Activated naive CD8-positive, alpha-beta T cell treated with anti-CD3 and anti-CD28 coated beads, Interleukin-2, amount 10 ng/mL, durations not matched to agents 7 days and 5 days (primary cell): ENCODE data around the gene POLN. TPM values are rescaled to one million over a fixed set of nuclear protein-coding genes. Genes with fewer than 3 reads are reported as not detected.
A peak's percentile ranks its signal among the peaks of the same experiment; 100 is the strongest.
"Not testable (repeated sequence)": the region's sequence is repeated elsewhere in the genome, so short reads cannot be mapped to it uniquely, and the experiment has no call there.

Experiments
- ATAC-seq: fragments of 150-1000 bp; cut with Tn5 transposase; one replicate; pipeline ENCODE4 v1.10.0; 2021; ENCODE audit warnings: low read depth, moderate library complexity
- POLR2A ChIA-PET: fragments of 350-600 bp; sonication (Branson Sonifier 250); formaldehyde crosslinking; loops from one replicate; lab custom pipeline; 2021; ENCODE audit warnings: antibody characterized with exemption; lab: Charles Lee
- DNase-seq: peaks from one replicate; pipeline ENCODE4 v3.0.0; 2021
- H3K27ac Mint-ChIP-seq: one replicate; pipeline ENCODE4 v1.8.0; 2022; ENCODE audit warnings: mild to moderate bottlenecking, mixed read lengths
- H3K27me3 Mint-ChIP-seq: one replicate; pipeline ENCODE4 v1.8.0; 2022; ENCODE audit warnings: mild to moderate bottlenecking, moderate library complexity, mixed read lengths
- H3K36me3 Mint-ChIP-seq: one replicate; pipeline ENCODE4 v1.8.0; 2021; ENCODE audit warnings: mild to moderate bottlenecking, mixed read lengths
- H3K4me1 Mint-ChIP-seq: one replicate; pipeline ENCODE4 v1.8.0; 2021; ENCODE audit warnings: mixed read lengths
- H3K4me3 Mint-ChIP-seq: one replicate; pipeline ENCODE4 v1.8.0; 2022; ENCODE audit warnings: mild to moderate bottlenecking, moderate library complexity, mixed read lengths
- H3K9me3 Mint-ChIP-seq: one replicate; pipeline ENCODE4 v1.8.0; 2021; ENCODE audit warnings: mixed read lengths
- total RNA-seq, 2 experiments: library from RNA; stranded (reverse); gene quantifications; one replicate each; pipeline ENCODE4 v1.2.3, GENCODE V29; 2021

POLN gene
- total RNA-seq, 2 experiments from 2014 or later = 2.4 to 3.2 TPM

DNA sequence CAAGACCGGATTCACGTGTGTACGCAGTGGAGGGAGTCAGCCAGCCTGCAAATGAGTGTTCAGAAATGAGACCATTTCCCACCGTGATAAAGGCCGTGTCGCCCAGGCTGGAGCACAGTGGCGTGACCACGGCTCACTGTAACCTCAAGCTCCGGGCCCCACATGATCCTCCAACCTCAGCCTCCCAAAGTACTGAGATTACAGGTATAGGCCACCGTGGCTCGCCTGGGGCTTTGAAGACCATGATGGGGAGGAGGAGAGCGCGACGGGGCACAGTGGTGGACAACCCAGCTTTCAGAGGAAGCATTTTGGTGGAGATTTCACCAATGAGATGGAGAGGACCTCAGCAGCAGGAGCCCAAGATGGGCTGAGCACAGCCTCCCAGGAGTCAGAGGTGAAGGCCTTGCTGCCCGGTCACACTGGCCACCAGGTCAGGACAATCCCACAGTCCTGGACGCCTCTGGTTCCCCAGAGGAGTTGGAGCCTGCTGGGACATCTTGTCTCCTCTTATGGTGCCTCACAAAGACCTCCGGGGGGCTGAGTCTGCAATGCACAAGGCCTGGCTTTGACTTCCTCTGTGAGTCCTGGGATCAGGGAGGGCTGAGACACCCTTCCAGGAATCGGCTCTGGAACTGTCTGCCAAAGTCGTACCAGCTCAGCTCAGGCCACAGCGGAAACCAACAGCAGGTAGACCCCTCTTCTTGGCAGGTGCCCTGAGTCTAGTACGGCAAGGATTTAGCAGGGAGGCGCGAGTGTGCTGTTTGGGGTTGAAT is 42.4 kb upstream of the POLN start:
- ATAC-seq (no peak), DNase-seq (no peak)
- Mint-ChIP-seq H3K36me3 (no peaks in the 10 kb centered on the region), H3K4me3 (no peak overlapping the region), H3K4me1 (peaks cover 22% of the 10 kb centered on the region), H3K27ac (no peak overlapping the region), H3K27me3 (no peaks in the 10 kb centered on the region), H3K9me3 (peaks cover 3% of the 10 kb centered on the region)
- POLR2A ChIA-PET = interaction anchor here (0.6 kb wide), 1 partner anchor 9 kb away, joined by 3 read pairs; no protein-coding TSS in a partner anchor

DNA sequence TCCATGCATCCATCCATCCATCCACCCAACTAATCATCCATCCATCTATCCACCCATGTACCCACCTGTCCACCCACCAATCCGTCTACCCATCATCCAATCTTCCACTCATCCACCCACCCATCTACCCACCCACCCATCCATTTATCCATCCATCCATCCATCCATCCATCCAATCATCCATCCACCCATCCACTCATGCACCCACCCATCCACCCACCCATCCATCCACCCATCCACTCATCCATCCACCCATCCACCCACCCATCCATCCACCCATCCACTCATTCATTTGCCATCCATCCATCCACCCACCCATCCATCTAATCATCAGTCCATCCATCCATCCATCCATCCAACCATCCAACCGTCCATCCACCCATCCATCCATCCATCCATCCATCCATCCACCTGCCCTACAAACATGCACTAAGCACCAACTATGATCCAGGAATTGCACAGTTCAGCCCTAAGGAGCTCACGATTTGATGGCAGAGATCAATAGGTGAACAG is 41.3 kb upstream of the POLN start:
- POLR2A ChIA-PET = interaction anchor here (0.6 kb wide), 1 partner anchor 10 kb away, joined by 3 read pairs; no protein-coding TSS in a partner anchor
- H3K4me1 Mint-ChIP-seq = peaks cover 22% of the 10 kb centered on the region

DNA sequence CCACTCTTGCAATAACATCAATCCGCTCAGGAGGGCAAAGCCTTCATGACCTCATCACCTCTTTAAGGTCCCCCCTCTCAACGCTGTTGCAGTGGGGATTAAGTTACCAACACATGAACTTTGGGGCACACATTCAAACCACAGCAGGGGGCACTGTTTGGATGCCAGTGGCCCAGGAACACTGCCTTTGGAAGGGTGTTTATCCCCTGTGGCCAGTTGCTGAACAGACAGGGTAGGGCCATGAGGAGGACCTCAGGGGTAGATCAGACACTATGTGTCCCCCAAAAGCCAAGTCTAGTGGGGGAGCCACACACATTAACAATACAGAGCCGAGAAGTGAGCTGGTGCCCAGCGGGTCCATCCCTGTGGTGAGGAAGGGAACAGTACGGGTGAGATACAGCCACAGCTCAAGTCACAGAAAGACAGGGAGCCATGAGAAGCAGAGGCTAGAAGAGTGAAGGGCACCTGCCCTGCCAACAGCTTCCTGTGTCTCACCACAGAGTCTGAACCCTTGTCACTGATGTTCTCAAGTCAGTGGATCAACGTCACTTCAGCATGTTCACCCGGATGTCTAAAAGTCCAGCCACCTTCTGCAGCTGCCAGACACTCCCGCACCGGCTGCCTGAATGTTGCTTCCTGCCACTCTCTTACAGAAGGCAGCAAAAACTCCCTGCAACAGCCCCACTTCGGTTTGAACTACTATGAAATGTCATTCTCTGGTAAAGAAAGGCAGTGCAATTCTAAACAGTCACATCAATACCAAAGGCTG is 39.8 kb upstream of the POLN start:
- Mint-ChIP-seq H3K36me3 (no peaks in the 10 kb centered on the region), H3K9me3 (peaks cover 3% of the 10 kb centered on the region), H3K4me3 (peak overlapping the region; percentile 48), H3K27ac (peak overlapping the region; percentile 90), H3K27me3 (no peaks in the 10 kb centered on the region), H3K4me1 (peaks cover 22% of the 10 kb centered on the region)
- DNase-seq (peak; percentile 61), ATAC-seq (peak; percentile 97)
- POLR2A ChIA-PET = interaction anchor here (0.9 to 1.2 kb wide), 6 partner anchors 9 to 187 kb away, joined by 3 to 9 read pairs (median 4); partner anchors contain the start of genes MXD4 and RNF4

More for the DNA sequence above, 41.3 kb upstream of the POLN start:
- Mint-ChIP-seq H3K36me3 (no peaks in the 10 kb centered on the region), H3K9me3 (peaks cover 3% of the 10 kb centered on the region), H3K27me3 (no peaks in the 10 kb centered on the region), H3K27ac (no peak overlapping the region), H3K4me3 (no peak overlapping the region)
- DNase-seq (no peak), ATAC-seq (no peak)

DNA sequence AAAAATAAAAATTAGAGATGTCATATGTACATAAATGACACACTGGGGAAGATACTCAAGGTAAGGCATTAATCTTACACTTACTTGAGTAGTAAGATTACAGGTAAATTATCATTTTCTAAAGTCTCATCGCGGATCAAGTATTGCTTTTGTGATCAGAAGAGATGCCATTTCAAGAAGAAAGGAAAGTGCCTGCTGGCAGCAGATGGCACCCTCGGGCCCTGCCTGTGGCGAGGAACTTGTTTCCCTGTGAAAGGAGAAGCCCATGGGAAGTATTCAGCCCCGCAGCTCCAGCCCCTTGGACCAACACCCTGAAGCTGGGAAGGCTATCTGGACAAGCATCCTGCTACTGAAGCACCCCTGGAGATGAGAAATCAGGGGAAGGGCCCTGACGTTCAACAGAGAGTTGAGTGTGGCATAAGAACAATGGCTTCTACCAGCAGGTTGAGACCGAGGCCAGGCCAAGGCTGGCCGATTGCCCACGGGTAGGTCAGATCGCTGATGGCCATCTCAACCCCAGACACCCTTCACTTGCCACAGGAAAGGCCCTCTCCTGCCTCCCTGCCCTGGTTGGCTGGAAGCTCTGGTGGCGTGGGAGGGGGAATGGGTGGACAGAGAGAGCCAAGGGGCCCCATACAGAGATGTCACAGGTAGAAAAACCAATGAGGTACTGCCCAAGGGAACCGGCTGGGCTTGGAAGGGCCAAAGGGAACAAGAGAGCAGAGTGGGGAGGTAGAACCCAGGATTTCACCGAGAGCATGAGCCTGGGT is 38.8 kb upstream of the POLN start:
- ATAC-seq = no peak
- no peak overlapping the region for H3K4me3 Mint-ChIP-seq
- peaks cover 3% of the 10 kb centered on the region for H3K9me3 Mint-ChIP-seq
- H3K36me3 Mint-ChIP-seq = no peaks in the 10 kb centered on the region
- no peaks in the 10 kb centered on the region for H3K27me3 Mint-ChIP-seq
- H3K4me1 Mint-ChIP-seq = peaks cover 22% of the 10 kb centered on the region
- POLR2A ChIA-PET = interaction anchor here (1.3 kb wide), 1 partner anchor 132 kb away, joined by 3 read pairs; no protein-coding TSS in a partner anchor
- no peak for DNase-seq
- peak overlapping the region; percentile 90 for H3K27ac Mint-ChIP-seq

DNA sequence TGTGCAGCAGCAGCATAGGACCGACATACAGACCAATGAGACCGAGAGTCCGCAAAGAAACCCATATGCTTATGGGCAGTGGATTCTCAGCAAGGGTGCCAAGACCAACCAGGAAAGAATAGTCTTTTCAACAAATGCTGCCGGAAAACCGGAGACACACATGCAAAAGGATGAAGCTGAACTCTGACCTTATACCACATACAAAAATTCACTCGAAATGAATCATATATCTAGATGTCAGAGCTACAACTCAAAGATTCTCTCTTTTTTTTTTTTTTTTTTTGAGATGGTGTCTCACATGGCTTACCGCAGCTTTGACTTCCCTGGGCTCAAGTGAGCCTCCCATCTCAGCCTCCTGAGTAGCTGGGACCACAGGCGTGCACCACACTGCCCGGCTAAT is 36.0 kb upstream of the POLN start:
- H3K4me1 Mint-ChIP-seq = peaks cover 17% of the 10 kb centered on the region
- H3K4me3 Mint-ChIP-seq = no peak overlapping the region
- POLR2A ChIA-PET = no interaction called here
- H3K36me3 Mint-ChIP-seq = no peaks in the 10 kb centered on the region
- ATAC-seq (no peak), DNase-seq (no peak)
- no peaks in the 10 kb centered on the region for H3K9me3 Mint-ChIP-seq
- no peak overlapping the region for H3K27ac Mint-ChIP-seq
- H3K27me3 Mint-ChIP-seq = no peaks in the 10 kb centered on the region

DNA sequence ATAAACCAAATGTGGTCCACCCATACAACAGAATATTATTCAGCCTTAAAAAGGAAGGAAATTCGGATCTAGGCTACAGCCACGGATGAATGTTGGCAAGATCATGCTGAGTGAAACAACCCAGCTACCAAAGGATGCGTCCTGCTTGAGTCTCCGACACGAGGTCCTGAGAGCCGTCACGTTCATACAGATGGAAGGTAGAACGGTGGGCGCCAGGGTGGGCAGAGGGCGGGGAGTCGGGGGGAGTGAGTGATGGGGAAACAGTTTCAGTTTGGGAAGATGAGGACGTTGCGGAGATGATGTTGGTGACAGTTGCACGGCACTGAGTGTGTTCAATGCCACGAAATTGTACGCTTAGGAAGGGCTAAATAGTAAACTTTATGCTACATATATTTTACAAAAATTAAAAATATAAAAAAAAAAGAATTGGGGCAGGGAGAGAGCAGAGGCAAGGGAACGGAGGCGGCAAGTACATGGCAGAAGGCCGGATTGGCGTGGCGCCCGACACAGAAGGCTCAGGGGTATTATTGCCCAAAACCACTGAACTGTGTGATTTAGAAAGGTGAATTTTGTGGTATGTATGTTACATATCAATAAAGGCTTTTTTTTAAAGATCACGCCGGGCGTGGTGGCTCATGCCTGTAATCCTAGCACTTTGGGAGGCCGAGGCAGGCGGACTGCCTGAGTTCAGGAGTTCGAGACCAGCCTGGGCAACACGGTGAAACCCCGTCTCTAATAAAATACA is 34.8 kb upstream of the POLN start:
- Mint-ChIP-seq H3K9me3 (no peaks in the 10 kb centered on the region), H3K27ac (no peak overlapping the region), H3K4me3 (no peak overlapping the region), H3K36me3 (no peaks in the 10 kb centered on the region), H3K27me3 (no peaks in the 10 kb centered on the region), H3K4me1 (peaks cover 7% of the 10 kb centered on the region)
- DNase-seq (no peak), ATAC-seq (no peak)
- POLR2A ChIA-PET = no interaction called here

DNA sequence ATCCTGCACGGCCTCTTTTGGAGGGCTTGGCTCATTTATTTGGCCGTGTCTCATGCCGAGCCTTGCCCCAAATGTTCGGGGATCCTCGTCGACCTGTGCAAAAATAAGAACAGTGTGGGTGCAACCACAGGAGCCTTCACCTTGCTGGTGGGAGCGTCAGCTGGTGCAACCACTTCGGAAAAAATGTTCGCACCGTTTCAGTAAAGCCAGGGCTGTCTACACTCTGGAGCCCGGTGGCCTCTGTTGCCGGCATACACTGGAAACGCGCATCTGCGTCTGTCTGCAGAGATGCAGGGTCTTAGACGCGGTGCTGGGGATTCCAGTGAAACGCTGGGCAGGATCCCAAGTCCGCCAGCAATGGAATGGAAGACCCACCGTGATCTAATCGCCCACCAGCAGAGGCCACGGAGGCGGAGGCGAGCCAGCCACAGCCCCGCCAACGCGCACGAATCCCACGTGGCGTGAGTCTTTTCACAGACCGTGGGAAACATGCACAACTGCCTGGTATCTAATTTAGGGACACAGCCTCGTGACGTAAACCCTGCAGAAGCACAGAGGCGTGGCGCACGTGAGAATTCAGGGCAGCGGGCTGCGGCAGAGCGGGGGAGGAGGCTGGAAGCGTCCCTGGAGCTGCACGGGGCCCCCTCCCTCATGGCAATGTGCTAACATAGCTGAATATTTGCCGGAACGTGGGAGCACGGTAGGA is 33.8 kb upstream of the POLN start:
- DNase-seq (no peak), ATAC-seq (no peak)
- no peaks in the 10 kb centered on the region for H3K27me3 Mint-ChIP-seq
- H3K9me3 Mint-ChIP-seq = no peaks in the 10 kb centered on the region
- POLR2A ChIA-PET = no interaction called here
- no peak overlapping the region for H3K27ac Mint-ChIP-seq
- H3K4me3 Mint-ChIP-seq = no peak overlapping the region
- no peaks in the 10 kb centered on the region for H3K36me3 Mint-ChIP-seq
- peaks cover 1% of the 10 kb centered on the region for H3K4me1 Mint-ChIP-seq

DNA sequence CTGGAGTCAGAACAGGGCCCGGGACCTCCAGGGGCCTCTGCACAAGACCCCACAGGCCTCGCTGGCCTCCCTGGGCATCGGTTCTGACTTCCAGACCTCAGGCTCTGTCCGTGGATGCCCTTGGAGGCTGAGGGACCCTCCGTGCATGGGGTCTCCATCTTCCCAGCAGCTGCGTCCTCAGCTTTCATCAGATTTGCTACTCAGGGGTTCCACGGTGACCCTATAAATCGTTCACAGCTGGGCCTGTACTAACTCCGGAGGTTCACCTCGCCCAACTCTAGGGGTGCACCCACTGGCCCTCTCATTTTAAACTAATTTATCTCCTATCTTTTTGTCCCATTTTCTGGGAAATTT is 33.1 kb upstream of the POLN start:
- H3K27ac Mint-ChIP-seq = not testable (repeated sequence)

DNA sequence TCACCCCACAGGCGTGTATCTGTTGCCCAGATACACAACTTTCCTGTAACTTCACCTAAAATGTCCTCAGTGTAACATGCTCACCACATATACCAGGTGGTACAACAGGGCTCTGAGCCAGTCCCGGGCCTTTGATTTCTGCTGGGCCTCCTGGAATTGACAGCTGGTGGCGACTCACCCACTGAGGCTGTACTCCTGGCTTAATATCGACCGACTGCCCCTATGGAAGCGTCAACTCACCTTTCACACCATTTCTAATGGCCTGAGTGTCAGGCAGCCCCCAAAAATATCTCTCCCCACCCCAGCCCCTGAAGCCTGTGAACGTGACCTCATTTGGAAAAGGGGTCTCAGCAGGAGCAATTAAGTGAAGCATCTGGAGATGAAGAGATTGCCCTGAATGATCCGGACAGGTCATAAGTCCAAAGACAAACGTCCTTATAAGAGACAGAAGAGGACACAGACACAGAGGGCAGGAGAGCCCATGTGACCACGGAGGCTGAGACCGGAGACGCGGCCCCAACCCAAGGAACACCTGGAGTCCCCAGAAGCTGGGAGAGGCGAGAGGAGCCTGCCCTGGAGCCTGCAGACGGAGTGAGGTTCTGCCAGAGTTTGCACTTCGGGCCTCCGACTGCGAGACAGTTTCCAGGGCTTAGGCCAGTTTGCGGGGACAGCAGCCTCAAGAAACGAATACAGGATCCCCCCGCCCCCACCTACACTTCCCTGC is 32.6 kb upstream of the POLN start:
- H3K4me1 Mint-ChIP-seq = no peaks in the 10 kb centered on the region
- DNase-seq (no peak), ATAC-seq (no peak)
- no peak overlapping the region for H3K4me3 Mint-ChIP-seq
- H3K27ac Mint-ChIP-seq = no peak overlapping the region
- no peaks in the 10 kb centered on the region for H3K27me3 Mint-ChIP-seq
- H3K36me3 Mint-ChIP-seq = no peaks in the 10 kb centered on the region
- POLR2A ChIA-PET = no interaction called here
- H3K9me3 Mint-ChIP-seq = no peaks in the 10 kb centered on the region

More for the DNA sequence above, 33.1 kb upstream of the POLN start:
- ATAC-seq, H3K36me3 Mint-ChIP-seq, H3K9me3 Mint-ChIP-seq, POLR2A ChIA-PET, H3K27me3 Mint-ChIP-seq, DNase-seq, H3K4me3 Mint-ChIP-seq, H3K4me1 Mint-ChIP-seq: not testable (repeated sequence)

DNA sequence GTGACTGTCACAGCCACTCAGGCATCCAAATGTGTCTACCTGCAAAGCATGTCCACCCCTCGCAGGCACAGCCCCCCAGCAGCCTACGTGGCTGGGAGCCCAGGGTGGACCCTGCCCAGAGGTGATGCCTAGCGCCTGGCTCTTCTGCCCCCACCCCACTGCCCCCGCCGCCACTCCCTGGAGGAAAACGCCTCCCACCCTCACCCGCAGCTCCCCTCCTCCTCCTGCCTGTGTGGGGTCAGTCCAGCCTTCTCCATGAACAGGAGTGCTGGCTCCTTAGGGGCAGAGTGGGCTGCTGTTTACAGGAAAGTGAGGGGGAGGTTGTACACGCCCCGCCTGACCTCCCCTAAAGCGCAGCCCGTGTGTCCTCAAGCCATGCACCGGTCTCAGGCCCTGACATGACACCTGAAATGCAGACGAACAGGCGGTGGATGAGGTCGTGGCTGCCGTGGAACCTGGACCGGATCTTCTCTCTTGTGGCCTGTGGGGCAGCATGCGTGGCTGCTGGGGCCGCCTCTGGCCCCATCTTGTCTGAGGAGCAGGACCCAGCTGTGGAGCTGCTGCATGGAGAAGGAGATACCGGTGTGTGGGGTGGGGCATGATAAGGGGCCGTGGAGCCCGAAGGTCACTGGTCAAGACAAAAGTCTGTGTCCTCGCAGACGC is 31.9 kb upstream of the POLN start:
- H3K36me3 Mint-ChIP-seq = no peaks in the 10 kb centered on the region
- no peak for ATAC-seq
- H3K9me3 Mint-ChIP-seq = no peaks in the 10 kb centered on the region
- H3K4me1 Mint-ChIP-seq = no peaks in the 10 kb centered on the region
- H3K27ac Mint-ChIP-seq = no peak overlapping the region
- H3K27me3 Mint-ChIP-seq = no peaks in the 10 kb centered on the region
- POLR2A ChIA-PET = no interaction called here
- no peak overlapping the region for H3K4me3 Mint-ChIP-seq
- no peak for DNase-seq

DNA sequence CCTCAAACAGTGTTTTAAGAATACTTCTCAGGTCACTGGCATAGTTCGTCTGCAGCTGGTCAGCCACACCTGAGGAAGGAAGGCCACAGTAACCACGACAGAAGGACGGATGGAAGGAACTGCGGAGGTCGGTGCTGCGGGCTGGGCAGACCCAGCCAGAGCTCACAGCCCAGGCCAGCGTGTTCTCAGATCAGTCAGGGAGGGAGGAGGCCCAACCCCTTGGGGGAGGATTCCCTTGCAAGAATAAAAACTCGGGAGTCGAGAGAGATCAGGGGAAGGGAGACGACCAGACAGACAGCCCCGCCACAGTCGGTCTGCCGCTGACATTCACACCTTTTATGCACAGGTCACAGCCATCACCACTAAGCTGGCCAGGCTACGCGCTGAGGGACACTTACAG is 31.3 kb upstream of the POLN start:
- H3K27ac Mint-ChIP-seq = no peak overlapping the region
- no peak for ATAC-seq
- H3K4me1 Mint-ChIP-seq = no peaks in the 10 kb centered on the region
- H3K9me3 Mint-ChIP-seq = no peaks in the 10 kb centered on the region
- no peaks in the 10 kb centered on the region for H3K27me3 Mint-ChIP-seq
- POLR2A ChIA-PET = no interaction called here
- H3K36me3 Mint-ChIP-seq = no peaks in the 10 kb centered on the region
- DNase-seq = no peak
- no peak overlapping the region for H3K4me3 Mint-ChIP-seq
